Endothelial cell of umbilical vein (primary cell): ENCODE results near the gene ALOX12. TPM values are rescaled to one million over a fixed set of nuclear protein-coding genes. Genes with fewer than 3 reads are reported as not detected.

Source experiments
- BruUV-seq: library from RNA; stranded (reverse); fragments of 400-500 nt; replicated peaks from 2 replicates; lab custom pipeline; 2021; lab: Mats Ljungman, UMichigan
- CTCF ChIA-PET: fragments of 300-600, 350-600 bp; sonication (Branson Sonifier 250); formaldehyde crosslinking; loops from one replicate; lab custom pipeline; 2021; ENCODE audit warnings: antibody characterized with exemption, inconsistent platforms; lab: Charles Lee
- POLR2A ChIA-PET: fragments of 300-600, 350-600 bp; sonication (Branson Sonifier 250); formaldehyde crosslinking; loops from one replicate; lab custom pipeline; 2021; ENCODE audit warnings: antibody characterized with exemption, inconsistent platforms; lab: Charles Lee
- DNase-seq: peaks from one replicate; pipeline ENCODE4 v3.0.0-alpha.2; 2011; ENCODE audit warnings: low read depth, low spot score
- FAIRE-seq: peaks from 2 replicates; lab custom pipeline; 2011; peaks lifted over from hg19 to GRCh38; lab: Jason Lieb, UNC
- H2AFZ ChIP-seq: 2 replicates; pipeline ENCODE4 v1.6.0; 2012; ENCODE audit warnings: low read depth, low read length, control low read depth, inconsistent platforms
- H3K27ac ChIP-seq: 2 replicates; pipeline ENCODE4 v1.5.1; 2011; ENCODE audit warnings: low read depth, mild to moderate bottlenecking, control low read depth, low read length, moderate library complexity; ENCODE audit not compliant: insufficient read depth
- H3K27me3 ChIP-seq, 2 experiments: 2 replicates each; pipeline versions ENCODE4 v1.6.0 to v1.6.1; 2011; ENCODE audit warnings: low read length in 2 of 2, mixed read lengths in 1 of 2; ENCODE audit not compliant: control insufficient read depth in 2 of 2, insufficient read depth in 2 of 2
- H3K36me3 ChIP-seq, 2 experiments: 2 replicates in 1 of 2; 3 replicates in 1 of 2; pipeline ENCODE4 v1.5.1; 2011; ENCODE audit warnings: low read length in 2 of 2, mild to moderate bottlenecking in 1 of 2, moderate library complexity in 1 of 2; ENCODE audit not compliant: control insufficient read depth in 2 of 2, insufficient read depth in 2 of 2; ENCODE audit errors: extremely low read depth in 1 of 2
- H3K4me1 ChIP-seq: 3 replicates; pipeline ENCODE4 v1.5.1; 2011; ENCODE audit warnings: mild to moderate bottlenecking, low read length; ENCODE audit not compliant: control insufficient read depth, insufficient read depth; ENCODE audit errors: extremely low read depth
- H3K4me2 ChIP-seq: 2 replicates; pipeline ENCODE4 v1.6.1; 2011; ENCODE audit warnings: low read length, control low read depth, mixed read lengths; ENCODE audit not compliant: insufficient read depth
- H3K4me3 ChIP-seq, 3 experiments: fragments of 200-600 bp in 1 of 3; sonication (generic), shearing (Covaris generic) in 1 of 3; replicated peaks in 1 of 3; 2 replicates each; pipeline ENCODE4 v1.5.1; 2011 to 2016; ENCODE audit warnings: control low read depth in 3 of 3, low read length in 3 of 3, mild to moderate bottlenecking in 2 of 3, inconsistent platforms in 1 of 3, low read depth in 1 of 3, moderate library complexity in 1 of 3; ENCODE audit not compliant: insufficient read depth in 1 of 3
- H3K79me2 ChIP-seq: 2 replicates; pipeline ENCODE4 v1.6.0; 2012; ENCODE audit warnings: low read length, inconsistent platforms; ENCODE audit not compliant: control insufficient read depth, insufficient read depth
- H3K9ac ChIP-seq: replicated peaks from 2 replicates; pipeline ENCODE3; 2011; ENCODE audit warnings: low read length, control low read depth; ENCODE audit not compliant: insufficient read depth; ENCODE audit errors: extremely low read depth
- H3K9me1 ChIP-seq: replicated peaks from 3 replicates; pipeline ENCODE4 v1.6.0; 2011; ENCODE audit warnings: mild to moderate bottlenecking, low read length; ENCODE audit not compliant: control insufficient read depth, insufficient read depth; ENCODE audit errors: extremely low read depth
- H3K9me3 ChIP-seq: replicated peaks from 2 replicates; pipeline ENCODE4 v1.5.1; 2012; ENCODE audit warnings: low read length, inconsistent platforms; ENCODE audit not compliant: control insufficient read depth, insufficient read depth
- H4K20me1 ChIP-seq: replicated peaks from 2 replicates; pipeline ENCODE3; 2011; ENCODE audit warnings: mild to moderate bottlenecking, low read length; ENCODE audit not compliant: control insufficient read depth, insufficient read depth; ENCODE audit errors: extremely low read depth
- CTCF ChIP-seq, 2 donors: IDR thresholded peaks; 1 replicate in 1 of 2; 2 replicates in 1 of 2; pipeline ENCODE4 v1.5.1; 2011; ENCODE audit warnings: low read length in 2 of 2, mild to moderate bottlenecking in 2 of 2, moderate library complexity in 2 of 2, control low read depth in 1 of 2, inconsistent platforms in 1 of 2, low read depth in 1 of 2; ENCODE audit not compliant: insufficient read depth in 1 of 2; ENCODE audit errors: extremely low read depth in 1 of 2
- EZH2 ChIP-seq: IDR thresholded peaks from 2 replicates; pipeline ENCODE4 v1.6.1; 2012; ENCODE audit warnings: borderline replicate concordance, low read depth, mild to moderate bottlenecking, moderate library complexity, low read length, inconsistent platforms; ENCODE audit not compliant: severe bottlenecking
- FOS ChIP-seq: IDR thresholded peaks from 2 replicates; pipeline ENCODE4 v1.6.1; 2011; ENCODE audit warnings: mild to moderate bottlenecking, low read length, moderate library complexity, borderline replicate concordance; ENCODE audit not compliant: insufficient read depth
- GATA2 ChIP-seq: IDR thresholded peaks from 2 replicates; pipeline ENCODE4 v1.7.0; 2011; ENCODE audit warnings: low read depth, mild to moderate bottlenecking, moderate library complexity, mixed read lengths, low read length; ENCODE audit not compliant: insufficient read length, insufficient read depth
- JUN ChIP-seq: IDR thresholded peaks from 2 replicates; pipeline ENCODE4 v1.6.1; 2011; ENCODE audit warnings: borderline replicate concordance, low read depth; ENCODE audit not compliant: insufficient read length, insufficient read depth
- MYC ChIP-seq: IDR thresholded peaks from one replicate; pipeline ENCODE4 v1.6.1; 2011; ENCODE audit warnings: mild to moderate bottlenecking, low read depth, low read length
- POLR2A ChIP-seq: IDR thresholded peaks from 2 replicates; pipeline ENCODE4 v1.6.1; 2012; ENCODE audit warnings: low read depth, mild to moderate bottlenecking, control low read depth, low read length
- POLR2AphosphoS5 ChIP-seq: IDR thresholded peaks from 2 replicates; pipeline ENCODE4 v1.6.1; 2012; ENCODE audit warnings: low read depth, mild to moderate bottlenecking, control low read depth, low read length, moderate library complexity; ENCODE audit not compliant: insufficient read depth
- dilution Hi-C: fragments of 300-500 bp; cut with MboI; formaldehyde crosslinking; loops from one replicate; pipeline ENCODE4 v1.15.0; 2019; ENCODE audit warnings: low sequenced_read_pairs; ENCODE audit not compliant: extremely low pct_ligation_motif_present
- intact Hi-C: fragments of 100-400 bp; cut with micrococcal nuclease; formaldehyde crosslinking; loops from one replicate; pipeline ENCODE4 v1.10.0; 2022
- polyA plus RNA-seq, 4 experiments: library from polyadenylated mRNA; depleted of rRNA in 3 of 4; stranded (reverse) in 3 of 4; unstranded in 1 of 4; fragments of >200 nt; gene quantifications; 2 replicates each; pipeline versions ENCODE4 v1.2.1 to v1.2.3, GENCODE V29; 2011 to 2012; ENCODE audit warnings: missing spikeins in 1 of 4
- total RNA-seq: library from RNA; stranded (reverse); gene quantifications from 2 replicates; pipeline ENCODE4 v1.2.3, GENCODE V29; 2021
- TF ChIP-seq, protein P1 (sequence below): IDR thresholded peaks from 2 replicates; pipeline ENCODE4 v1.6.1; 2011; ENCODE audit not compliant: insufficient read depth, insufficient read length

Gene ALOX12
- total and polyA plus RNA-seq, 2 donors (not counting 3 experiments of a cell fraction or from before 2014, with no cell fraction given): not detected

DNA sequence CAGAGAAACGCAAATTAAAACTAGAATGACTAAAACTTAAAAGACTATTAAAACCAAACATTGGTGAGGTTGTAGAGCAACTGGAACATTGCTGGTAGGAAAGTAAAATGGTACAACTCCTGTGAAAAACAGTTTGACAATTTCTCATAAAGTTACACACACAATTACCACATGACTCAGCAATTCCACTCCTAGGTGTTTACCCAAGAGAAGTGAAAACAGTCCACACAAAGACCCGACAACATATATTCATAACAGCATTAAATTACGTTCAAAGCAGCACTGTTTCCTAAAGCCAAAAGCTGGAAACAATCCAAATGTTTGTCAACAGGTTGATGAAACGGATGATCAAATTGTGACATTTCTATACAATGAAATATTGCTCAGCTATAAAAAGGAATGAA lies 26.5 kb upstream of the ALOX12 start:
- dilution Hi-C loops: no loop called here
- CTCF ChIA-PET: no interaction called here
- H3K9me1 ChIP-seq: no peaks in the 10 kb centered on the region
- no peak overlapping the region for H3K9ac ChIP-seq
- FAIRE-seq (no peak), DNase-seq (peak; percentile 14)
- H3K9me3 ChIP-seq: no peaks in the 10 kb centered on the region
- H3K36me3 ChIP-seq: no peaks in the 10 kb centered on the region
- no peak overlapping the region for H2AFZ ChIP-seq
- H3K27me3 ChIP-seq: peaks cover 2% of the 10 kb centered on the region in 2 experiments
- H3K27ac ChIP-seq: no peak overlapping the region
- H3K4me3 ChIP-seq: no peak overlapping the region
- TF ChIP-seq POLR2AphosphoS5: no peak
- TF ChIP-seq JUN: no peak
- TF ChIP-seq FOS: no peak
- TF ChIP-seq MYC: no peak
- TF ChIP-seq POLR2A: no peak
- TF ChIP-seq, protein P1, sequence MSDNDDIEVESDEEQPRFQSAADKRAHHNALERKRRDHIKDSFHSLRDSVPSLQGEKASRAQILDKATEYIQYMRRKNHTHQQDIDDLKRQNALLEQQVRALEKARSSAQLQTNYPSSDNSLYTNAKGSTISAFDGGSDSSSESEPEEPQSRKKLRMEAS: no peak
- no peak for TF ChIP-seq CTCF (IDR thresholded peaks at IDR 0.05; ENCODE audit: extremely low read depth in 1 of 2, insufficient read depth in 1 of 2, low read depth in 1 of 2, low read length in 2 of 2)
- TF ChIP-seq EZH2: no peak
- no peak for TF ChIP-seq GATA2
- no peaks in the 10 kb centered on the region for H3K79me2 ChIP-seq
- H3K4me2 ChIP-seq: no peak overlapping the region
- POLR2A ChIA-PET: no interaction called here
- H3K4me1 ChIP-seq: no peaks in the 10 kb centered on the region
- no peaks in the 10 kb centered on the region for H4K20me1 ChIP-seq
- intact Hi-C loops: no loop called here
- BruUV-seq: no TSS peak
